Lung (tissue), 12 donors: ENCODE data around the gene ANK3. TPM values are rescaled to one million over a fixed set of nuclear protein-coding genes. Genes with fewer than 3 reads are reported as not detected.
A peak's percentile ranks its signal among the peaks of the same experiment; 100 is the strongest.

Experiments used
- ATAC-seq: fragments of 200-7000 bp; cut with Tn5 transposase; one replicate; pipeline ENCODE4 v1.9.1; 2020; ENCODE audit warnings: moderate number of reproducible peaks; ENCODE audit not compliant: insufficient read depth, low FRiP score
- DNase-seq, 3 donors: peaks; one replicate each; pipeline ENCODE4 v3.0.0-alpha.2; 2013 to 2017
- H3K27ac ChIP-seq, 2 donors: one replicate each; pipeline ENCODE4 v1.5.1; 2013; ENCODE audit warnings: mild to moderate bottlenecking in 2 of 2, moderate library complexity in 2 of 2, control low read depth in 1 of 2, inconsistent platforms in 1 of 2, low read depth in 1 of 2, low read length in 1 of 2
- H3K27me3 ChIP-seq, 3 donors: one replicate each; pipeline ENCODE4 v1.5.1; 2013; ENCODE audit warnings: low read length in 2 of 3; ENCODE audit not compliant: control insufficient read depth in 3 of 3, insufficient read depth in 3 of 3
- H3K36me3 ChIP-seq, 4 donors: one replicate each; pipeline ENCODE4 v1.5.1; 2013; ENCODE audit warnings: low read length in 4 of 4, mild to moderate bottlenecking in 1 of 4, moderate library complexity in 1 of 4; ENCODE audit not compliant: control insufficient read depth in 4 of 4, insufficient read depth in 4 of 4
- H3K4me1 ChIP-seq, 5 donors: one replicate each; pipeline ENCODE4 v1.5.1; 2013; ENCODE audit warnings: low read length in 5 of 5, mild to moderate bottlenecking in 2 of 5, moderate library complexity in 1 of 5; ENCODE audit not compliant: control insufficient read depth in 5 of 5, insufficient read depth in 5 of 5
- H3K4me3 ChIP-seq: one replicate; pipeline ENCODE4 v1.5.1; 2013; ENCODE audit warnings: mild to moderate bottlenecking, control low read depth, moderate library complexity
- H3K9ac ChIP-seq, 2 donors: one replicate each; pipeline ENCODE4 v1.5.1; 2013; ENCODE audit warnings: low read length in 2 of 2, control low read depth in 1 of 2; ENCODE audit not compliant: insufficient read depth in 1 of 2
- H3K9me3 ChIP-seq, 4 donors: one replicate each; pipeline ENCODE4 v1.5.1; 2013; ENCODE audit warnings: low read length in 3 of 4, mild to moderate bottlenecking in 1 of 4, moderate library complexity in 1 of 4; ENCODE audit not compliant: control insufficient read depth in 4 of 4, insufficient read depth in 3 of 4
- WGBS, 2 donors: extraction: QIAGEN DNeasy Blood & Tissue Kit; methylation state at CpG; one replicate each; pipeline ENCODE4 v1.1.7; 2013; 5-methylcytosine and 5-hydroxymethylcytosine counted together
- polyA plus RNA-seq, 2 donors: library from polyadenylated mRNA; stranded (reverse); fragments of 200-250 nt; gene quantifications; one replicate each; pipeline ENCODE4 v1.2.1, GENCODE V29; 2013
- total RNA-seq, 2 donors: library from RNA; depleted of rRNA in 1 of 2; stranded (reverse); fragments of >200 nt in 1 of 2; gene quantifications; one replicate each; pipeline ENCODE4 v1.2.1, GENCODE V29; 2014 to 2021
- TF ChIP-seq, protein P1 (sequence below): IDR thresholded peaks from 2 replicates; pipeline ENCODE4 v1.5.1; 2012; ENCODE audit warnings: mild to moderate bottlenecking; ENCODE audit errors: control extremely low read depth, extremely low read depth
- donor health status: control.
- donor health status: control.
- donor health status: Bipolar disorder and iron deficiency.
- donor health status: healthy.
- donor health status: DM: yes; HTN: yes; CAD: no.

Gene ANK3
- total and polyA plus RNA-seq, 4 donors: 10.4 to 96.0 (median 46.4) TPM

DNA sequence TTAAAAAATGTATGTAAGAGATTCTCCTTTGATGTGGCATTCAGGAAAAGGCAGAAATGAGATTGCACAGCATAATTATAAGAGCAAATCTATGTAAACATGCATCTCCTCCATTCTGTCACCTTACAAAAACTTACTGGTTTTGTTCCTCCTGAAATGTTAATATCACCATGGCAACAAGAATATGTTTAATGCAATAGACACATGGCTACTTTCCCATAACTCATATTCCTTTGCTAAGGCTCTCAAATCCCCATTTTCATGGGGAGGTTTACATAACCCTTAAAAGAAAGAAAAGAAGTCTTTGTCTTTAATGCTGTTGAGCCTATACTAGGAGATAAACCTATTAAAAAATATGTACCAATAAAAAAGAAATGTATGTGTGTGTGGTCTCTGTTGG is 136.2 kb downstream of the ANK3 start:
- ATAC-seq (no peak), DNase-seq (peak in 1 of 3 donors; percentile 5)
- no peak overlapping the region for H3K27ac ChIP-seq
- no peaks in the 10 kb centered on the region for H3K9me3 ChIP-seq
- peaks cover 0 to 7% (median 0%) of the 10 kb centered on the region in 4 donors for H3K36me3 ChIP-seq
- no peak overlapping the region for H3K4me3 ChIP-seq
- no peaks in the 10 kb centered on the region for H3K27me3 ChIP-seq
- peaks cover 0 to 4% (median 0%) of the 10 kb centered on the region in 5 donors for H3K4me1 ChIP-seq
- TF ChIP-seq, protein P1, sequence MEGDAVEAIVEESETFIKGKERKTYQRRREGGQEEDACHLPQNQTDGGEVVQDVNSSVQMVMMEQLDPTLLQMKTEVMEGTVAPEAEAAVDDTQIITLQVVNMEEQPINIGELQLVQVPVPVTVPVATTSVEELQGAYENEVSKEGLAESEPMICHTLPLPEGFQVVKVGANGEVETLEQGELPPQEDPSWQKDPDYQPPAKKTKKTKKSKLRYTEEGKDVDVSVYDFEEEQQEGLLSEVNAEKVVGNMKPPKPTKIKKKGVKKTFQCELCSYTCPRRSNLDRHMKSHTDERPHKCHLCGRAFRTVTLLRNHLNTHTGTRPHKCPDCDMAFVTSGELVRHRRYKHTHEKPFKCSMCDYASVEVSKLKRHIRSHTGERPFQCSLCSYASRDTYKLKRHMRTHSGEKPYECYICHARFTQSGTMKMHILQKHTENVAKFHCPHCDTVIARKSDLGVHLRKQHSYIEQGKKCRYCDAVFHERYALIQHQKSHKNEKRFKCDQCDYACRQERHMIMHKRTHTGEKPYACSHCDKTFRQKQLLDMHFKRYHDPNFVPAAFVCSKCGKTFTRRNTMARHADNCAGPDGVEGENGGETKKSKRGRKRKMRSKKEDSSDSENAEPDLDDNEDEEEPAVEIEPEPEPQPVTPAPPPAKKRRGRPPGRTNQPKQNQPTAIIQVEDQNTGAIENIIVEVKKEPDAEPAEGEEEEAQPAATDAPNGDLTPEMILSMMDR: no peak
- H3K9ac ChIP-seq: no peak overlapping the region

DNA sequence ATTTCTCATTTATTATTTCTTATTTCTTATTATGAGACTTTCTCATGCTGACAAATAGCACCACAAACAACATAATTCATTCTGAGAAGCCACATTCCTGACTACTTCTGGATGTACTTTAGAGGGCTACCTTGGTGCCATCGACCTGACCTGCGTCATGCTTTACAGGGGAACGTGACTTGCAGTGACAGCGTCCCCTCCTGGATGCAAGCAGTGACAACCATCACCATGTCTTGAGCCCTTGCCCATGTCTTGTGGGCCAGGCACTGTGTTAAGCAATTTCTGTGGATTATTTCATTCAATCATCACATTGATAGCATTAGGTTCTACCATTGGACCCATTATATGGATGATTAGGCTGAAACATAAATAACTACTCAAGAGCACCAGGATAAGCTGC is 137.0 kb downstream of the ANK3 start:
- Histone ChIP-seq H3K9me3 (peaks cover 0 to 3% (median 0%) of the 10 kb centered on the region in 4 donors), H3K9ac (no peak overlapping the region), H3K27me3 (no peaks in the 10 kb centered on the region), H3K27ac (no peak overlapping the region), H3K4me3 (no peak overlapping the region), H3K4me1 (peaks cover 0 to 1% (median 0%) of the 10 kb centered on the region in 5 donors), H3K36me3 (peaks cover 0 to 7% (median 0%) of the 10 kb centered on the region in 4 donors)
- ATAC-seq (no peak), DNase-seq (no peak)
- TF ChIP-seq, protein P1: no peak
- WGBS, 2 donors: 93 to 94% methylated on average over 4 of the region's 4 CpGs

DNA sequence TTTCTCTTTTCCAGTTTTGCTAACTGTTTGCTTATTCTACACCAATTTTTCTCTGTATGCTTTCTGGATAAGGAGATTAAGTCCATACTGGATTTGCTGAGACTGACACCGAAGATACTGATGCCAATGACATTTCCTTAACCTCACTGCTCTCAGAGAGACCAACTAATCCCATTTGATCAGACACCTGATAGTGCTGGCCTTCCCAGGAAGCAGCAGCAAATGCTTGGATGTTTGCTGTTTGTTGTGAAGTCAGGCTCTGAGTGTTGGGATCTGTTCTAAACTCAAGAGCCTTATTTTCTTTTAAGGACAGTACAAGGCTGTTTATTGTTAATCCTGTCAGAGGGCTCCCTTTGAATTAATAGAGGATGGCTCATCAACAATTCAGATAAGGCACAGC is 143.3 kb downstream of the ANK3 start:
- no peak for ATAC-seq
- Histone ChIP-seq H3K4me1 (peaks cover 0 to 1% (median 0%) of the 10 kb centered on the region in 5 donors), H3K4me3 (no peak overlapping the region), H3K27me3 (no peaks in the 10 kb centered on the region), H3K9me3 (peaks cover 0 to 3% (median 0%) of the 10 kb centered on the region in 4 donors), H3K27ac (no peak overlapping the region), H3K36me3 (no peaks in the 10 kb centered on the region), H3K9ac (no peak overlapping the region)
- no peak for DNase-seq
- TF ChIP-seq, protein P1: no peak
- WGBS, 2 donors: 64 to 70% methylated on average over 1 of the region's 1 CpG

- H3K27me3 ChIP-seq: no peaks in the 10 kb centered on the region
- no peaks in the 10 kb centered on the region for H3K9me3 ChIP-seq
- TF ChIP-seq, protein P1: no peak
- DNase-seq (no peak), ATAC-seq (no peak)
- H3K27ac ChIP-seq: no peak overlapping the region
- no peak overlapping the region for H3K9ac ChIP-seq
- peaks cover 0 to 9% (median 2%) of the 10 kb centered on the region in 5 donors for H3K4me1 ChIP-seq
- H3K4me3 ChIP-seq: no peak overlapping the region
- H3K36me3 ChIP-seq: no peaks in the 10 kb centered on the region
- 84% methylated on average over 1 of the region's 1 CpG for WGBS, 2 donors
Observed at GRCh38 chr10:60239228-60239627, 150.4 kb downstream of the ANK3 start.
